GM21786 (cell line): ENCODE data around the gene B3GLCT.
"Not testable (repeated sequence)": the region's sequence is repeated elsewhere in the genome, so short reads cannot be mapped to it uniquely, and the experiment has no call there.

Experiments used
- ATAC-seq: cut with Tn5 transposase; IDR thresholded peaks from one replicate; pipeline ENCODE4 v1.9.1; 2021; ENCODE audit not compliant: unreplicated experiment

The B3GLCT gene

DNA sequence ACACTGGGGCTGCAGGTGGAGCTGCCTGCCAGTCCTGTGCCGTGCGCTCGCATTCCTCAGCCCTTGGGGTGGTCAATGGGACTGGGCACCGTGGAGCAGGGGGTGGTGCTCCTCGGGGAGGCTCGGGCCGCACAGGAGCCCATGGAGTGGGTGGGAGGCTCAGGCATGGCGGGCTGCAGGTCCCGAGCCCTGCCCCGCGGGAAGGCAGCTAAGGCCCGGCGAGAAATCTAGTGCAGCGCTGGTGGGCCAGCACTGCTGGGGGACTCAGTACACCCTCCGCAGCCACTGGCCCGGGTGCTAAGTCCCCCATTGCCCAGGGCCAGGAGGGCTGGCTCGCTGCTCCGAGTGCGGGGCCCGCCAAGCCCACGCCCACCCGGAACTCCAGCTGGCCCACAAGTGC lies 139.8 kb downstream of the B3GLCT start:
- not testable (repeated sequence) for ATAC-seq

- not testable (repeated sequence) for ATAC-seq
These were observed 141.1 kb downstream of the B3GLCT start for GRCh38 chr13:31340848-31341247.

DNA sequence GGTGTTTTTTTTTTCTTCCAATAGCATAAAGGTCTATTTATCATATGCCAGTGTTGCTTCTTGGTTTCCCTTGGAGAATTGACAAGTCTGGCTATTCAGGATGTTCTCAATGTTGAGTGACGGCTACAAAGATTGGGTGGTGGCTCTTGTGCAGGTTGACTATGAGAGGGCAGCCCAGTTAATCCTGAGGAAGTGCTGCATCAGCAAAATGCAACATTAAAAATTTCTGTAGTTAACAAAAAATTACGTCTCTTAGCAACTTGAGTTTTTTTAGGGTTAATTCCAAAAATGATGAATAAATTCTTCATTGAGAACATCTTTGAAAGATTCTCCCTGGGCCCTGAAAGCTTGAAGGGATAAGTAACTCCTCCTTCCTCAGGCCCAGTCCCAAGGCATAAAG lies 147.1 kb downstream of the B3GLCT start:
- no peak for ATAC-seq

DNA sequence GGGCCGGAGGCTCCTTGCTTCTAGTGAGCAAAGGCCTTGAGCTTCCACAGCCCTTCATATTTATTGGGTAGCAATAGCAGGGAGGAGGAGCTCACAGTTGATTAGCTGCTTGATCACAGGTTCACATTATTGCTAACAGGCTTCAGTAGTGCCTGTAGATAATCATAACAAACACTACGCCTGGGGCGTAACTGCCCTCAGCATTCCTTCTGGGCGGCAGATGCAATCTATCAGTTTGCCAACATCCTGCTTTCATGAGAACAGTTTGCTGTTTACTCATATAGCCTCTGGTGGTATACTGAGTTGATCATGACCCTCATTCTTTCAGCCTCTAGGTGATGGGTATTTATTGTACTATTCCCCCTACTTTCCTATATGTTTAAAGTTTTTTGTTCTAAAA lies 149.4 kb downstream of the B3GLCT start:
- ATAC-seq, result no peak

DNA sequence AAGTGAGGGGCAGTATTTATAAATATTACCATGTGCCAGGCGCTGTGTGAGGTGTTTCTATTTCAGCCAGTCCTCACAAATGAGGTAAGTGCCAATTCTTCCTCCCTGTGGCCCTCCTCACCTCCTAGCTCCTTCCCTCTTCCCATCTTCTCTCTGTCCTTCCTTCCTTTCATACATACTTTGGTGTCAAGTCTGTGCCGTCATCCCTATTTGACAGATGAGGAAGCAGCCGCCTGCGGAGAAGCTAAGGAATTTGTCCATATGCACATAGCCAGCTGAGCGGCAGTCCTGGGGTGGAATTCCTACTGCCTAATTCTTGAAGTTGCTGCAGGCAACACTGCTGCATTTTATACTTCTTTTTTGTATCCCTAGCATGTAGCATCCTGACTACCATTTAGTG lies 150.8 kb downstream of the B3GLCT start:
- no peak for ATAC-seq

GRCh38 chr13:31351376-31351775 lies 151.6 kb downstream of the B3GLCT start:
- ATAC-seq, result no peak

DNA sequence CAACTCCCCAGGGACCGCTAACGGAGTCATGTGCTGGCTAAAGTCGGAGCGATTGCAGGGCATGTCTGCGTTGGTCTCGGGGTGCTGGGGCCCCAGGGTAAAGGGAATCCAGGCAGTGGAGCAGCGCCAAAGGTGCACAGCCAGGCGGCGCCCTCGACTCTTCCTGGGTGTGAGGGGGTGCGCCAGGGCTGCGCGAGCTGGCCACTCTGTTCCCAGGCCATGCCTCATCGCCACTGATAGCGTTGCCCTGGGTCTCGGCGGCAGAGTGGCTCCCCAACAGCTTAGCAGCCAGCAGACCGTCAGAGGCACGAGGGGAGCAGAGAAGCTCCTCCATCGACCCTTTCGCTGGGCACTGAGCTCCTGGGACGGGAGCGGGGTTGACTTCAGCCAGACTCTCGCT lies 152.7 kb downstream of the B3GLCT start:
- no peak for ATAC-seq

GRCh38 chr13:31355001-31355400 lies 155.2 kb downstream of the B3GLCT start:
- ATAC-seq, result no peak

DNA sequence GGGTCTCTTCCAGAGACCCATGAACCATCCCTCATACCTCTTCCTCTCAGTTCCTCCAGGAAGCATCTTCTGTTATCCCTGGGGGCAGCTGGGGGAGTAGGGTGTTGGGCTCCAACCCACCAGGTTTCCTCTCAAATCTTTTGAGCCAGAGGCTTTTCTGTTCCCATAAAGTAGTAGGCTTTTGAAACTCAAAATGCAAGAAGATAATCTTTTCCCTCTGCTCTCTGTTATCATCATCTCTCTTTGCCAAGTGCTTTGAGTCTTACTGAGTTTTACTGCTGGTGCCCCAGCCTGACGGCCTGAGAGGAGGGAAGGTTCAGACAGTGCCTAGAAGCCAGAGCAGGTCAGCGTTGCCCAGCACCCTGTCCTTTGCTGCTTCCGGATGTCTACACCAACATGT lies 157.2 kb downstream of the B3GLCT start:
- no peak for ATAC-seq

DNA sequence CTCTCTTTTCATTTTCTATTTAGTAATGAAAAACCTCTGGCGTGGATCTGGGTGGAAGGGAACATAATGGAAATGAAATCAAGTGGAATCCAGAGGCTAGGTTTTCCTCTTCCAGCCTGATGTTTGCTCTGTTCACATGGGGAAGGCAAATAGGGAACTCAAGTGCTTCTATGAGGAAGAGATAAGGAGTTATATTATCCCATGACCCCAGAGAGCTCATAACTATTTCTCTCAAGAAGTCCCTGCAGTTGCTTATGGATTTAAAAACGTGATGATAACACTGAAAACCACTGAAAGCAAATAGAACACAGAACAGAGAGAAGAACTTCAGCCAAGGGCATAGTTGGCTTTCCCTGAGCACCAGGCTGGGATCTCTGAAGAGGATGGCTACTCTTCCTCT lies 157.8 kb downstream of the B3GLCT start:
- no peak for ATAC-seq

DNA sequence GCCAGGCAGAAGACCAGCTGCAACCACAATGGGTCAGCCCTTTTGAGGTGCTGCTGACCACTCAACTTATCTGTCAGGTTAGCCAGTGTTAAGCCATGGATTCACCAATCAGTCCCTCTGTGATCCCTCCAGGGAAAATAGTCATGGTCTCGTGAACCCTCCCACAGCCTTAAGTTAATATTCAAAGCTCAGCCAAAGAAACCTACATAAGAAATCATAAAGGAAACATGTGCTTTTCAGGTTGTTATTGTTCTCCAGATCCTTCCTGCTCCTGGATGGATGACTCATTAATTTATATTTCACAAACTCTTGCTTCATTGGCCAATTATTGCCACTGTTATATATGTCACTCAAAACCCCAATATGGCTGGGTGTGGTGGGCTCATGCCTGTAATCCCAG lies 161.9 kb downstream of the B3GLCT start:
- no peak for ATAC-seq

GRCh38 chr13:31365630-31366029 lies 165.9 kb downstream of the B3GLCT start:
- ATAC-seq, result no peak

GRCh38 chr13:31367410-31367809 lies 167.6 kb downstream of the B3GLCT start:
- no peak for ATAC-seq

GRCh38 chr13:31369213-31369612 lies 169.4 kb downstream of the B3GLCT start:
- no peak for ATAC-seq

GRCh38 chr13:31372454-31372853 lies 172.7 kb downstream of the B3GLCT start:
- ATAC-seq, result no peak

DNA sequence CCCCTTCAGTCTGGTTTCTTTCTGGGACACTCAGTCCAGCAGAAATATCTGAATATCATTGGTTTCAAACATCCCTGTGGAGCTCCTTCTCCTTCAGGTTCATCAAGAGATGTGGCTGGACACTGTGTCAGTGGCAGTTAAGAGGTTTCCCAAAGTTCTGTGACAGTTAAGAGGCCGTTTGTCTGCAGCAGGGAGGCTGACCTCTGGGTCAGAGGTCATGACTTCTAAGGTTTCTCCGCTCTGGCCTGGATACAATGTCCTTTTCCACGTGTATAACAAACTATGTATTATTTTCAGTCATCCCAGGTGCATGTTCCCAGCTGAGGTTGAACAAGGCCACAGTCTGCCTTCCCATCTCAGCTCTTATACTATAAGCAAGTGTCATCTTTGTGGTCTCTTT lies 174.9 kb downstream of the B3GLCT start:
- no peak for ATAC-seq

DNA sequence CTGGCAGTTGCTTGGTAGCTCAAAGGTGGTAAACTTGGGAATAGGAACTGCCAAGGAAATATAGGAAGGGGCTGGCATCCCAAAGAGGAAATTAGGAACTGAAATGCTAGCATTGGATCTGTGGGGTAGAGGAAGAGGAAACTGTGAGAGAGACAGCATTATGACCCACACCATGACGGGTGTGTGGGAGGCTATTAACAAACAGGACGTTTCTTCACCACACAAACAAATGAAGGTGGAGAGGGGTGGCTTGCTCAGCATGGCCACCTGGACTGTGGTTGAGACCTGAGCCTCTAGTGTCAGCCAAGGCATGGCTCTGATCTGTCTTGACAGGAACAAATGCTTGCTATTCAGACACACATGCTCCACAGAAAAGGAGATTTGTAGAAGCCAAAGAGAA lies 178.2 kb downstream of the B3GLCT start:
- no peak for ATAC-seq

GRCh38 chr13:31380715-31381114 lies 180.9 kb downstream of the B3GLCT start:
- no peak for ATAC-seq
